Skeletal muscle satellite cell (primary cell): ENCODE data around the gene TSEN2.

Experiments
- H3K27me3 ChIP-seq: 2 replicates; pipeline ENCODE4 v1.7.0; 2013; ENCODE audit warnings: low read length; ENCODE audit not compliant: control insufficient read depth, insufficient read depth
- H3K36me3 ChIP-seq: 2 replicates; pipeline ENCODE4 v1.7.0; 2013; ENCODE audit warnings: mild to moderate bottlenecking, control low read depth, low read length; ENCODE audit not compliant: insufficient read depth
- H3K4me1 ChIP-seq: 2 replicates; pipeline ENCODE4 v1.7.0; 2013; ENCODE audit warnings: low read length; ENCODE audit not compliant: control insufficient read depth, insufficient read depth
- H3K4me2 ChIP-seq: 2 replicates; pipeline ENCODE4 v1.7.0; 2013; ENCODE audit warnings: mild to moderate bottlenecking, low read length
- H3K4me3 ChIP-seq: 2 replicates; pipeline ENCODE4 v1.7.0; 2013; ENCODE audit warnings: low read length
- H3K9ac ChIP-seq: 2 replicates; pipeline ENCODE4 v1.7.0; 2013; ENCODE audit warnings: mild to moderate bottlenecking, low read depth, low read length, moderate library complexity
- H3K9me3 ChIP-seq: replicated peaks from 2 replicates; pipeline ENCODE4 v1.7.0; 2013; ENCODE audit warnings: mild to moderate bottlenecking, control low read depth, low read length

Gene TSEN2

GRCh38 chr3:12560505-12561190 is 76.4 kb downstream of the TSEN2 start:
- no peaks in the 10 kb centered on the region for H3K9me3 ChIP-seq
- no peaks in the 10 kb centered on the region for H3K27me3 ChIP-seq
- no peak overlapping the region for H3K9ac ChIP-seq
- no peak overlapping the region for H3K4me2 ChIP-seq
- H3K4me3 ChIP-seq, result no peak overlapping the region
- H3K4me1 ChIP-seq, result peaks cover 29% of the 10 kb centered on the region
- no peaks in the 10 kb centered on the region for H3K36me3 ChIP-seq

GRCh38 chr3:12561397-12561796 is 77.1 kb downstream of the TSEN2 start:
- no peak overlapping the region for H3K9ac ChIP-seq
- no peak overlapping the region for H3K4me2 ChIP-seq
- no peaks in the 10 kb centered on the region for H3K9me3 ChIP-seq
- no peaks in the 10 kb centered on the region for H3K27me3 ChIP-seq
- H3K4me1 ChIP-seq, result peaks cover 25% of the 10 kb centered on the region
- H3K36me3 ChIP-seq, result no peaks in the 10 kb centered on the region
- no peak overlapping the region for H3K4me3 ChIP-seq

DNA sequence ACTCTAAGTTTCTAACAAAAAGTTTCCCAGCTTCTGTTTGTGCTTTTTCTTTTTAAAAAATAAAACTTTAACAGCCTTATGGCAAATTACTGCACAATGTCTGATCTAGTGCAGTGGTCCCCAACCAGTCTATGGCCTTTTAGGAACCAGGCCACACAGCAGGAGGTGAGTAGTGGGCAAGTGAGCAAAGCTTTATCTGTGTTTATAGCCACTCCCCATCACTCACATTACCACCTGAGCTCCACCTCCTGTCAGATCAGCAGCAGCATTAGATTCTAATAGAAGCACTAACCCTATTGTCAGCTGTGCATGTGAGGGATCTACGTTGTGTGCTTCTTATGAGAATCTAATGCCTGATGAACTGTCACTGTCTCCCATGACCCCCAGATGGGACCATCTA is 78.2 kb downstream of the TSEN2 start:
- Histone ChIP-seq H3K9me3 (no peaks in the 10 kb centered on the region), H3K4me1 (peaks cover 25% of the 10 kb centered on the region), H3K9ac (no peak overlapping the region), H3K4me3 (no peak overlapping the region), H3K4me2 (no peak overlapping the region), H3K36me3 (no peaks in the 10 kb centered on the region), H3K27me3 (no peaks in the 10 kb centered on the region)

DNA sequence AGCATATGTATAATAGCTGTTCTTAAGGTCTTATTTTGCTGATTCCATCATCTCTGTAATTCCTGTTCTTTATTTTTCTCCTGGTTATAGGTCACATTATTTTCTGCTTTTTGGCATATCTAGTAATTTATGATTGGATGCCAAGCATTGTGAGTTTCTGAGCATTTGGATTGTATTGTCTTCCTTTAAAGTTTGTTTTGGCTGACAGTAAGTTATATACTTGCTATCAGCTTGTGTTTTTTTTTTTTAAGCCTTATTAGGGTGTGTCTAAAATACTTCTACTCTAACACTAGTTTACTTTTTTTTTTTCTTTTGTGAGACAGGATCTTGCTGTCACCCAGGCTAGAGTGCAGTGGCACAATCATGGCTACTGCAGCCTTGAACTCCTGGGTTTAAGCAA is 82.7 kb downstream of the TSEN2 start:
- Histone ChIP-seq H3K27me3 (no peaks in the 10 kb centered on the region), H3K36me3 (peaks cover 25% of the 10 kb centered on the region), H3K4me2 (no peak overlapping the region), H3K9me3 (no peaks in the 10 kb centered on the region), H3K9ac (no peak overlapping the region), H3K4me3 (no peak overlapping the region), H3K4me1 (peaks cover 6% of the 10 kb centered on the region)

GRCh38 chr3:12568747-12569146 is 84.5 kb downstream of the TSEN2 start:
- H3K4me3 ChIP-seq, result no peak overlapping the region
- no peaks in the 10 kb centered on the region for H3K9me3 ChIP-seq
- no peaks in the 10 kb centered on the region for H3K27me3 ChIP-seq
- H3K36me3 ChIP-seq, result peaks cover 36% of the 10 kb centered on the region
- no peak overlapping the region for H3K4me2 ChIP-seq
- H3K9ac ChIP-seq, result no peak overlapping the region
- H3K4me1 ChIP-seq, result no peaks in the 10 kb centered on the region

- Histone ChIP-seq H3K4me1 (no peaks in the 10 kb centered on the region), H3K36me3 (peaks cover 47% of the 10 kb centered on the region), H3K27me3 (no peaks in the 10 kb centered on the region)
Observed at GRCh38 chr3:12569836-12570235, 85.6 kb downstream of the TSEN2 start.

DNA sequence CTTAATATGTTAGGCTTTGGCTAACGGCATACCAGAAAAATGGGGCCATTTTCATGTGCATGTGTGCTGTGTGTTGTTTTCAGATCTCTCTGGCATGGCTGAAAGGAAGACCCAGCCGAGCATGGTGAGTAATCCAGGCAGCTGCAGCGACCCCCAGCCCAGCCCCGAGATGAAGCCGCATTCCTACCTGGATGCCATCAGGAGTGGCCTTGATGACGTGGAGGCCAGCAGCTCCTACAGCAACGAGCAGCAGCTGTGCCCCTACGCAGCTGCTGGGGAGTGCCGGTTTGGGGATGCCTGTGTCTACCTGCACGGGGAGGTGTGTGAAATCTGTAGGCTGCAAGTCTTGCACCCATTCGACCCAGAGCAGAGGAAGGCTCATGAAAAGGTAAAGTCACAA is 87.7 kb downstream of the TSEN2 start:
- Histone ChIP-seq H3K4me2 (no peak overlapping the region), H3K9me3 (no peaks in the 10 kb centered on the region), H3K27me3 (no peaks in the 10 kb centered on the region), H3K9ac (no peak overlapping the region), H3K4me3 (no peak overlapping the region), H3K4me1 (peaks cover 12% of the 10 kb centered on the region), H3K36me3 (peaks cover 63% of the 10 kb centered on the region)

More at GRCh38 chr3:12569836-12570235, 85.6 kb downstream of the TSEN2 start:
- no peaks in the 10 kb centered on the region for H3K9me3 ChIP-seq
- H3K4me3 ChIP-seq, result no peak overlapping the region
- H3K9ac ChIP-seq, result no peak overlapping the region
- no peak overlapping the region for H3K4me2 ChIP-seq

- no peaks in the 10 kb centered on the region for H3K27me3 ChIP-seq
- peaks cover 72% of the 10 kb centered on the region for H3K36me3 ChIP-seq
- no peak overlapping the region for H3K9ac ChIP-seq
Observed at GRCh38 chr3:12574131-12574530, 89.9 kb downstream of the TSEN2 start.

DNA sequence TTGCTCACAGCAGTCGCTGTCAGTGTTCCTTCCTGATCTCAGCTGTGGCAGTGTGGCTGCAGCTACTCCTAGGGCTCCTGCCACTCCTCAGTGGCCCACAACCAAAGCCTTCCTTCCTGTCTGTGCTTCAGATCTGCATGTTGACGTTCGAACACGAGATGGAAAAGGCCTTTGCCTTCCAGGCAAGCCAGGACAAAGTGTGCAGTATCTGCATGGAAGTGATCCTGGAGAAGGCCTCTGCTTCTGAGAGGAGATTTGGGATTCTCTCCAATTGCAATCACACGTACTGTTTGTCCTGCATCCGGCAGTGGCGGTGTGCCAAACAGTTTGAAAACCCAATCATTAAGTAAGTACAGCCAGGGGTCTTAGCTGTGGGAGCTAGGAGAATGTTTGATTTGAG is 90.4 kb downstream of the TSEN2 start:
- Histone ChIP-seq H3K4me2 (no peak overlapping the region), H3K4me3 (no peak overlapping the region), H3K4me1 (peaks cover 14% of the 10 kb centered on the region), H3K27me3 (no peaks in the 10 kb centered on the region), H3K36me3 (peaks cover 74% of the 10 kb centered on the region), H3K9ac (no peak overlapping the region), H3K9me3 (no peaks in the 10 kb centered on the region)

More at GRCh38 chr3:12574131-12574530, 89.9 kb downstream of the TSEN2 start:
- Histone ChIP-seq H3K4me2 (no peak overlapping the region), H3K9me3 (no peaks in the 10 kb centered on the region), H3K4me3 (no peak overlapping the region), H3K4me1 (peaks cover 12% of the 10 kb centered on the region)

DNA sequence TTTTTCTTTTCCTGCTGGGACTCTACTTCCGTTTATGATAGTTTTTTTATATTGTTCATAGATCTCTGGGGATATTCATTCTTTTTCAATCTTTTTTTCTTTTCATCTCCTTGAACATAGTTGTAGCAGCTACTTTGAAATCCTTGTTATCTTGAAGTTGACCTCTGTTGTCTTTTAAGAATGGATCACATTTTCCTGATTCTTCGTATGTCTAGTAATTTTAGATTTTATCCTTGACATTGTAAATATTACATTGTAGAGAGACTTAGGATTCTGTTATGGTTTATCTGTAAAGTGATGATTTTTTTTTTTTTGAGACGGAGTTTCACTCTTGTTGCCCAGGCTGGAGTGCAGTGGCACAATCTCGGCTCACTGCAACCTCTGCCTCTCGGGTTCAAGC is 93.1 kb downstream of the TSEN2 start:
- H3K9me3 ChIP-seq, result no peaks in the 10 kb centered on the region
- peaks cover 19% of the 10 kb centered on the region for H3K4me1 ChIP-seq
- H3K36me3 ChIP-seq, result peaks cover 70% of the 10 kb centered on the region
- no peak overlapping the region for H3K9ac ChIP-seq
- no peak overlapping the region for H3K4me2 ChIP-seq
- no peaks in the 10 kb centered on the region for H3K27me3 ChIP-seq
- no peak overlapping the region for H3K4me3 ChIP-seq

DNA sequence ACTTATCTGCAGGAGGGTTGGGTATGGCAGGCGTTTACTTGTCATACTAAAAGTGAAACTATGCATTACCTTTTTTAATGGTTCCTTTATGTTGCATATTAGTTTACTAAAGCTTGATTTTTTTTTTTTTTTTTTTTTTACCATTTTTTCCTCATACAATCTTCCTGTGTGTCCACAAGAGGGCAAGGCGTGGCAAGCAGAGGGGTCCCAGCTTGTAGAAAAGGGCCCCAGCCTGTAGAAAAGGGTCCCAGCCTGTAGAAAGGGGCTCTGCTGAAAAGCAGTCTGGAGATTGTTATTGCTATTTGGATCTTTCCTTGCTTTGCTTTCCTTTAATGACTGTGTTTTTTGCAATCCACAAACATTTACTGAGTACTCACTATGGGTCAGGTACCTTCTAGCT is 94.5 kb downstream of the TSEN2 start:
- Histone ChIP-seq H3K4me2 (no peak overlapping the region), H3K36me3 (peaks cover 76% of the 10 kb centered on the region), H3K9me3 (no peaks in the 10 kb centered on the region), H3K4me3 (no peak overlapping the region), H3K27me3 (no peaks in the 10 kb centered on the region), H3K4me1 (peaks cover 19% of the 10 kb centered on the region), H3K9ac (no peak overlapping the region)

DNA sequence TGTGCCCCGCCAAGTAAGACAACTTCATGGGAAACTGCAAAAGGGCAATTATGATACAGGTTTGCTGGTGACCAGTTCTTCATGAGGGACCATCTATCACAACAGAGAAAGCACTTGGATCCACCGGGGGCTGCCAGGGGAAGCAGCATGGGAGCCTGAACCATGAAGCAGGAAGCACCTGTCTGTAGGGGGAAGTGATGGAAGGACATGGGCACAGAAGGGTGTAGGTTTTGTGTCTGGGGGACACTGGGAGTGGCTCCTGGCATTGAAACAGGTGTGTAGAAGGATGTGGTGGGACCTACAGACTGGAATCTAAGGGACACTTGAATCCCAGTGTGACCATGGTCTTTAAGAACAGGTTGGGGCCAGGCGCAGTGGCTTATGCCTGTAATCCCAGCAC is 95.2 kb downstream of the TSEN2 start:
- Histone ChIP-seq H3K4me2 (no peak overlapping the region), H3K9ac (no peak overlapping the region), H3K27me3 (no peaks in the 10 kb centered on the region), H3K9me3 (no peaks in the 10 kb centered on the region), H3K4me1 (peaks cover 19% of the 10 kb centered on the region), H3K36me3 (peaks cover 76% of the 10 kb centered on the region), H3K4me3 (no peak overlapping the region)
